ENCODE data around the gene C16orf89. TPM values are rescaled to one million over a fixed set of nuclear protein-coding genes. Genes with fewer than 3 reads are reported as not detected.

Gene C16orf89
- total RNA-seq, 1 donor from 2014 or later = not detected

DNA sequence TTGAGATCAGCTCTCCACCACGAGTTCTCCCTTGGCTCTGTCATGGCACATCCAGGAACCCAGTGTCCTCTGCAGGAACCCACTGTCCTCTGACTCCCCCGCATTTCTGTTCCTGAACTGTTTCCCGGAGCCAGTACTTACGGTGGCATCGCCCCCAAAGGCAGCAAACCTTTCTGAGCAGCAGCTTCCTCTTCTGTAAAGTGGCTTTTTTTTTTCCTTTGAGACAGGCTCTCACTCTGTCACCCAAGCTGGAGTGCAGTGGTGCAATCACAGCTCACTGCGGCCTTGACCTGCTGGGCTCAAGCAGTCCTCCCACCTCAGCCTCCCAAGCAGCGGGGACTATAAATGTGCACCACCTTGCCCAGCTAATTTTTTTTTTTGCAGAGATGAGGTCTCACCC lies 64.2 kb downstream of the C16orf89 start:
- no peak overlapping the region for H3K27ac Mint-ChIP-seq
- intact Hi-C loops (cut with micrococcal nuclease) = no loop called here
- H3K4me1 Mint-ChIP-seq (ENCODE audit: low read depth) = no peaks in the 10 kb centered on the region
- no peaks in the 10 kb centered on the region for H3K36me3 Mint-ChIP-seq (ENCODE audit: low read depth)
- no peak for DNase-seq (ENCODE audit: low spot score)
- H3K4me3 Mint-ChIP-seq (ENCODE audit: low read depth) = no peak overlapping the region
- H3K27me3 Mint-ChIP-seq (ENCODE audit: low read depth) = no peaks in the 10 kb centered on the region
- no peaks in the 10 kb centered on the region for H3K9me3 Mint-ChIP-seq

DNA sequence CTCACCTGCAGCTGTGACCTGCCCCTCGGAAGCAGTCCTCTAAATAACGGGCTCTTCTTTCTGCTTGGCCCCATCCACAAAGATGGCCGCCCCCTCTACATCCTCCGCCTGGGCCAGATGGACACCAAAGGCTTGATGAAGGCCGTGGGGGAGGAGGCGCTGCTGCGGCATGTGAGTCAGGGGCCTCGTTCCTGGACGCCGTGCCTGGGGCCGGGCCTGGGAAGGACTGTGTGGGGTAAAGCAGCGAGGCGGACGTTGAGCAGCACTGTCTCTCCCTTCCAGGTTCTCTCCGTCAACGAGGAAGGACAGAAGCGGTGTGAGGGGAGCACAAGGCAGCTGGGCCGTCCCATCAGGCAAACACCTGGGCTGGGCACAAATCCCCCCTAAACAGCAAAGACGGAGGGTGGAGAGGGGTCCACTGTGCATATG lies 65.2 kb downstream of the C16orf89 start:
- no peak overlapping the region for H3K27ac Mint-ChIP-seq
- H3K9me3 Mint-ChIP-seq = no peaks in the 10 kb centered on the region
- no peak overlapping the region for H3K4me3 Mint-ChIP-seq (ENCODE audit: low read depth)
- H3K36me3 Mint-ChIP-seq (ENCODE audit: low read depth) = no peaks in the 10 kb centered on the region
- intact Hi-C loops (cut with micrococcal nuclease) = no loop called here
- no peaks in the 10 kb centered on the region for H3K4me1 Mint-ChIP-seq (ENCODE audit: low read depth)
- no peaks in the 10 kb centered on the region for H3K27me3 Mint-ChIP-seq (ENCODE audit: low read depth)
- no peak for DNase-seq (ENCODE audit: low spot score)

DNA sequence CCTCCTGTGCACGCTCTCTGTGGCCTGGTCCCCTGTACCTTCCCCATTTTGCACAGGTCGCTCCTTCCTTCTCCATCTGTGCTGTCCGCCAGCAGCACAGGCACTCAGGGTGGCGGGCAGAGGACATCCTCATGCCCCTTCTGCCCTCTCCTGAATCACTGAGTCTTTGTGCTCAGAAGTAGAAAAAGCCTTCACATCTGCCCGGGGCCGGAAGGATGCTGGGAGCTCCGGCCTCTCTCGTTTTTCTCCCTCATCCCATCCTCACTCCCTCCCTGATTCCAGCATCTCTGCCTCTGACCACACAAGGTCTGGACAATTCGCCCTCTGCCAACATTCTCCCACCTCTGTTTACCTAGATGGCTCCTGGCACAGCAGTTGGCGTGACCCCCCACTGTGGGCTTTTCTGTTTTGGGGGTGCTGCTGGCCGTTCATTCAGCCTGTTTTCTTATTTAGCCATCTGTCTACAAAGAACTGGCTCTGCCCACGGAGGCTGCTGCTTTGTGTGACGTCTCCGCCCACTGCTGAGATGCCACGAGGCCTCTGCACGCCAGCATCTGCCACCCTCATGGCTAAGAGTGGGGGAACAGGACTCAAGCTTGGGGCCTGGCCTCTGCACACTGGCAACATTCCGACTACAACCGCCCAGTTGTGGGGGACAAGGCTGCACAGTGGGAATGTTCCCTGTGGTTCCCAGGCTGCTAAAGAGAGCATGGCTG lies 70.9 kb downstream of the C16orf89 start:
- H3K27me3 Mint-ChIP-seq (ENCODE audit: low read depth) = no peaks in the 10 kb centered on the region
- intact Hi-C loops (cut with micrococcal nuclease) = no loop called here
- H3K27ac Mint-ChIP-seq = no peak overlapping the region
- H3K36me3 Mint-ChIP-seq (ENCODE audit: low read depth) = no peaks in the 10 kb centered on the region
- no peaks in the 10 kb centered on the region for H3K9me3 Mint-ChIP-seq
- H3K4me3 Mint-ChIP-seq (ENCODE audit: low read depth) = no peak overlapping the region
- no peak for DNase-seq (ENCODE audit: low spot score)
- H3K4me1 Mint-ChIP-seq (ENCODE audit: low read depth) = no peaks in the 10 kb centered on the region

Other genes with a start within 250 kb of the C16orf89 start
- gene GLYR1, start 218.7 kb downstream of the C16orf89 start, total RNA-seq = 104 and 112 TPM in 2 replicates
- 33.8 and 34.2 TPM in 2 replicates for gene UBN1, start 218.5 kb downstream of the C16orf89 start, total RNA-seq
- not detected in 2 replicates for gene PPL, start 128.8 kb downstream of the C16orf89 start, total RNA-seq
- gene SEC14L5, start 107.6 kb downstream of the C16orf89 start, total RNA-seq = not detected in 2 replicates
- 9.8 and 11.1 TPM in 2 replicates for gene NAGPA, start 32.0 kb downstream of the C16orf89 start, total RNA-seq
- 29.4 and 35.0 TPM in 2 replicates for gene ALG1, start 5.9 kb upstream of the C16orf89 start, total RNA-seq
- gene EEF2KMT, start 31.8 kb upstream of the C16orf89 start, total RNA-seq = 21.7 and 23.9 TPM in 2 replicates